ENCODE measurements around the gene ANTXRL.

DNA sequence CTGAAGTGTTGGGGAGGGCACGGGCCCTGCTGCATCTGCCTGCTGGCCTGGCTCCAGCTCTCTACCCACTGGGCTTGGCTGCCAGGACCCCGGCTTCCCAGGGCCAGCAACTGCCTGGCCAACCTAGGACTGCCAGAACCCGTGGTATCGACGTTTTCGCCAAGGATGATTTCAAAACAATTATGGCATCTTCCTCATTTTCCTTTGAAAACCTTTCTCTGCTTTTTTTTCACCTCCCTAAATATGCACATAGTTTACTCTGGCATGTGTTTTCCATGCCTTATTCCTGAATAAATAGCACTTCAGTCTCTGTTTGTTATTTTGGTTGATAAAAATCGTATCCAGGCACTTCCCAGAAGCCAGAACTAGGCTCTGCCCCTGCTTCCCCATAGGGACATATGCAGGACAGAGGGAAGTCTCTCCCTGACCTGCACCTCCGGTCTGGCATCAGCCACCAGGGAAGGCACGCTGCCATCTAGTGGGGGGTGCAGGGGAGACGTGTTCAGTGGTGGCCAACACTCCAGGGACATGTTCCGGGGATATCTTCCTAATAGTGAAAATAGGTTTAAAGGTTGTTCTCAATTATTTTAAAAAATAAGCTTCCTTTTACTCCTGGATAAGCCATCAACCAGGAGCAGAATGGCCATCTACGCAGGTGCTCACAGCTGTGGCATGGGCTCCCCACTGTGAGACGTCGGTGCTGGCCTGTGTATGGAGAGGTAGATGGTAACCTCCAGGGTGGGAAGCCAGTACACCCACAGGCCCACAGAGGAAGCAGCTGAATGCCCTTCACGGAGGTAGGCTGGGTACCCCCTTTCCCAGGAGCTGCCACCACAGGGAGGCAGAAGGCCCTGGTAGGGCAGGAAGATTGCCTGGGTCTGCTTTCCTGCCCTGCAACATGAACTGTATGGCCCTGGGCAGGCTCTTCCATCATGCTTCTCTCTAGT is 30.7 kb upstream of the ANTXRL start:
- TF ChIP-seq, protein P1, sequence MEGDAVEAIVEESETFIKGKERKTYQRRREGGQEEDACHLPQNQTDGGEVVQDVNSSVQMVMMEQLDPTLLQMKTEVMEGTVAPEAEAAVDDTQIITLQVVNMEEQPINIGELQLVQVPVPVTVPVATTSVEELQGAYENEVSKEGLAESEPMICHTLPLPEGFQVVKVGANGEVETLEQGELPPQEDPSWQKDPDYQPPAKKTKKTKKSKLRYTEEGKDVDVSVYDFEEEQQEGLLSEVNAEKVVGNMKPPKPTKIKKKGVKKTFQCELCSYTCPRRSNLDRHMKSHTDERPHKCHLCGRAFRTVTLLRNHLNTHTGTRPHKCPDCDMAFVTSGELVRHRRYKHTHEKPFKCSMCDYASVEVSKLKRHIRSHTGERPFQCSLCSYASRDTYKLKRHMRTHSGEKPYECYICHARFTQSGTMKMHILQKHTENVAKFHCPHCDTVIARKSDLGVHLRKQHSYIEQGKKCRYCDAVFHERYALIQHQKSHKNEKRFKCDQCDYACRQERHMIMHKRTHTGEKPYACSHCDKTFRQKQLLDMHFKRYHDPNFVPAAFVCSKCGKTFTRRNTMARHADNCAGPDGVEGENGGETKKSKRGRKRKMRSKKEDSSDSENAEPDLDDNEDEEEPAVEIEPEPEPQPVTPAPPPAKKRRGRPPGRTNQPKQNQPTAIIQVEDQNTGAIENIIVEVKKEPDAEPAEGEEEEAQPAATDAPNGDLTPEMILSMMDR (IDR thresholded peaks at IDR 0.05; ENCODE audit: insufficient read depth, low read depth, low read length) = peak; percentile 14
- no peak for TF ChIP-seq EZH2 (IDR thresholded peaks at IDR 0.05; ENCODE audit: insufficient read depth, low read length)

Data from astrocyte (in vitro differentiated cells and primary cell).